H9 (cell line): ENCODE results near the gene LRMDA. TPM values are rescaled to one million over a fixed set of nuclear protein-coding genes. Genes with fewer than 3 reads are reported as not detected.

Experiments used
- DNase-seq: peaks from one replicate; pipeline ENCODE4 v3.0.0-alpha.2; 2017
- H2AFZ ChIP-seq: one replicate; pipeline ENCODE4 v1.6.1; 2013; ENCODE audit warnings: mild to moderate bottlenecking, low read length, control low read depth, moderate library complexity
- H2AK5ac ChIP-seq: 2 replicates; pipeline ENCODE4 v1.6.1; 2013; ENCODE audit warnings: low read length, control low read depth, mixed read lengths; ENCODE audit not compliant: insufficient read length
- H2BK120ac ChIP-seq: one replicate; pipeline ENCODE4 v1.6.1; 2013; ENCODE audit warnings: low read depth, mild to moderate bottlenecking, low read length, control low read depth, inconsistent platforms; ENCODE audit not compliant: poor library complexity, severe bottlenecking
- H2BK12ac ChIP-seq: 2 replicates; pipeline ENCODE4 v1.6.1; 2013; ENCODE audit warnings: low read length, control low read depth, mixed read lengths, low read depth; ENCODE audit not compliant: insufficient read length
- H2BK15ac ChIP-seq: 2 replicates; pipeline ENCODE4 v1.6.1; 2013; ENCODE audit warnings: low read depth, low read length, control low read depth
- H2BK20ac ChIP-seq: one replicate; pipeline ENCODE4 v1.6.1; 2013; ENCODE audit warnings: low read depth, mild to moderate bottlenecking, low read length, control low read depth, inconsistent platforms; ENCODE audit not compliant: poor library complexity, severe bottlenecking
- H2BK5ac ChIP-seq: 2 replicates; pipeline ENCODE4 v1.6.1; 2013; ENCODE audit warnings: low read length, control low read depth, mixed read lengths; ENCODE audit not compliant: insufficient read length
- H3K14ac ChIP-seq: 2 replicates; pipeline ENCODE4 v1.6.1; 2013; ENCODE audit warnings: low read length, control low read depth; ENCODE audit not compliant: insufficient read depth
- H3K18ac ChIP-seq: 2 replicates; pipeline ENCODE4 v1.6.1; 2013; ENCODE audit warnings: low read depth, mild to moderate bottlenecking, mixed read lengths, low read length, control low read depth; ENCODE audit not compliant: insufficient read length
- H3K23ac ChIP-seq: 2 replicates; pipeline ENCODE4 v1.6.1; 2013; ENCODE audit warnings: low read length, control low read depth, mixed read lengths, low read depth; ENCODE audit not compliant: insufficient read length
- H3K23me2 ChIP-seq: 2 replicates; pipeline ENCODE4 v1.6.1; 2013; ENCODE audit warnings: low read depth, mild to moderate bottlenecking, mixed read lengths, low read length, control low read depth; ENCODE audit not compliant: insufficient read length, poor library complexity, severe bottlenecking
- H3K27ac ChIP-seq: 2 replicates; pipeline ENCODE4 v1.5.1; 2013; ENCODE audit warnings: low read length, control low read depth, mixed read lengths, low read depth; ENCODE audit not compliant: insufficient read length
- H3K27me3 ChIP-seq: 2 replicates; pipeline ENCODE4 v1.6.1; 2013; ENCODE audit warnings: low read length, control low read depth, inconsistent platforms; ENCODE audit not compliant: insufficient read depth
- H3K4ac ChIP-seq: 2 replicates; pipeline ENCODE4 v1.6.1; 2013; ENCODE audit warnings: low read depth, mild to moderate bottlenecking, control low read depth, inconsistent platforms, low read length, moderate library complexity
- H3K4me1 ChIP-seq: 2 replicates; pipeline ENCODE4 v1.6.1; 2013; ENCODE audit warnings: low read length, control low read depth, inconsistent platforms; ENCODE audit not compliant: insufficient read depth
- H3K4me2 ChIP-seq: 2 replicates; pipeline ENCODE4 v1.6.1; 2013; ENCODE audit warnings: low read length, control low read depth, mixed read lengths; ENCODE audit not compliant: insufficient read length, insufficient read depth
- H3K56ac ChIP-seq: 2 replicates; pipeline ENCODE4 v1.6.1; 2013; ENCODE audit warnings: low read depth, mild to moderate bottlenecking, mixed read lengths, low read length, control low read depth; ENCODE audit not compliant: insufficient read length
- H3K79me1 ChIP-seq: 2 replicates; pipeline ENCODE4 v1.6.1; 2013; ENCODE audit warnings: low read depth, mild to moderate bottlenecking, moderate library complexity, low read length, control low read depth, inconsistent platforms; ENCODE audit not compliant: insufficient read depth, poor library complexity, severe bottlenecking
- H3K79me2 ChIP-seq: 2 replicates; pipeline ENCODE4 v1.6.1; 2013; ENCODE audit warnings: low read length, control low read depth, inconsistent platforms; ENCODE audit not compliant: insufficient read depth
- H3K9ac ChIP-seq: 2 replicates; pipeline ENCODE4 v1.6.1; 2013; ENCODE audit warnings: low read length, control low read depth, mixed read lengths; ENCODE audit not compliant: insufficient read length; ENCODE audit errors: extremely low read depth
- H3K9me3 ChIP-seq: one replicate; pipeline ENCODE4 v1.6.1; 2013; ENCODE audit warnings: low read depth, low read length, inconsistent platforms; ENCODE audit not compliant: control insufficient read depth
- H3T11ph ChIP-seq: one replicate; pipeline ENCODE4 v1.6.1; 2013; ENCODE audit warnings: mild to moderate bottlenecking, low read length, control low read depth, inconsistent platforms
- H4K20me1 ChIP-seq: one replicate; pipeline ENCODE4 v1.6.1; 2013; ENCODE audit not compliant: control insufficient read depth, insufficient read length, insufficient read depth
- H4K5ac ChIP-seq: 2 replicates; pipeline ENCODE4 v1.6.1; 2013; ENCODE audit warnings: low read depth, mild to moderate bottlenecking, mixed read lengths, low read length, control low read depth; ENCODE audit not compliant: insufficient read length
- H4K8ac ChIP-seq: replicated peaks from 2 replicates; pipeline ENCODE4 v1.6.1; 2013; ENCODE audit warnings: low read length, control low read depth, mixed read lengths, low read depth; ENCODE audit not compliant: insufficient read length
- H4K91ac ChIP-seq: 2 replicates; pipeline ENCODE4 v1.6.1; 2013; ENCODE audit warnings: low read depth, mild to moderate bottlenecking, moderate library complexity, mixed read lengths, low read length, control low read depth; ENCODE audit not compliant: insufficient read length
- H3K27ac Mint-ChIP-seq, 3 experiments: 2 replicates in 2 of 3; 3 replicates in 1 of 3; pipeline ENCODE4 v1.8.0; 2020 to 2021; ENCODE audit warnings: mixed read lengths in 3 of 3, mild to moderate bottlenecking in 1 of 3, moderate library complexity in 1 of 3
- H3K27me3 Mint-ChIP-seq: 2 replicates; pipeline ENCODE4 v1.8.0; 2021; ENCODE audit warnings: low read depth, mild to moderate bottlenecking, moderate library complexity, mixed read lengths
- H3K36me3 Mint-ChIP-seq, 3 experiments: 2 replicates in 2 of 3; 3 replicates in 1 of 3; pipeline ENCODE4 v1.8.0; 2020 to 2021; ENCODE audit warnings: low read depth in 3 of 3, mixed read lengths in 3 of 3; ENCODE audit not compliant: insufficient read depth in 1 of 3
- H3K4me1 Mint-ChIP-seq, 2 experiments: 2 replicates each; pipeline ENCODE4 v1.8.0; 2020; ENCODE audit warnings: mixed read lengths in 2 of 2
- H3K4me3 Mint-ChIP-seq, 2 experiments: 2 replicates in 1 of 2; 3 replicates in 1 of 2; pipeline ENCODE4 v1.8.0; 2020 to 2021; ENCODE audit warnings: mild to moderate bottlenecking in 2 of 2, mixed read lengths in 2 of 2, moderate library complexity in 1 of 2
- H3K9me3 Mint-ChIP-seq, 2 experiments: 2 replicates in 1 of 2; 3 replicates in 1 of 2; pipeline ENCODE4 v1.8.0; 2020; ENCODE audit warnings: mild to moderate bottlenecking in 2 of 2, mixed read lengths in 2 of 2, moderate library complexity in 1 of 2
- WGBS: extraction: QIAGEN DNeasy Blood & Tissue Kit; methylation state at CpG from one replicate; pipeline ENCODE4 v1.1.7; 2013; ENCODE audit warnings: missing lambda C conversion rate, low lambda C conversion rate, mixed read lengths; ENCODE audit not compliant: insufficient read length; ENCODE audit errors: extremely low coverage; 5-methylcytosine and 5-hydroxymethylcytosine counted together
- total RNA-seq: library from RNA; stranded (reverse); gene quantifications from 2 replicates; pipeline ENCODE4 v1.2.1, GENCODE V29; 2021
- TF ChIP-seq, protein P1 (sequence below): fragments of 200-600 bp; sonication (generic); conservative IDR thresholded peaks from 3 replicates; pipeline ENCODE4 v1.8.0; 2021; ENCODE audit warnings: antibody characterized with exemption, mild to moderate bottlenecking

The LRMDA gene
- total RNA-seq, 1 experiment from 2014 or later, result 1.8 TPM

DNA sequence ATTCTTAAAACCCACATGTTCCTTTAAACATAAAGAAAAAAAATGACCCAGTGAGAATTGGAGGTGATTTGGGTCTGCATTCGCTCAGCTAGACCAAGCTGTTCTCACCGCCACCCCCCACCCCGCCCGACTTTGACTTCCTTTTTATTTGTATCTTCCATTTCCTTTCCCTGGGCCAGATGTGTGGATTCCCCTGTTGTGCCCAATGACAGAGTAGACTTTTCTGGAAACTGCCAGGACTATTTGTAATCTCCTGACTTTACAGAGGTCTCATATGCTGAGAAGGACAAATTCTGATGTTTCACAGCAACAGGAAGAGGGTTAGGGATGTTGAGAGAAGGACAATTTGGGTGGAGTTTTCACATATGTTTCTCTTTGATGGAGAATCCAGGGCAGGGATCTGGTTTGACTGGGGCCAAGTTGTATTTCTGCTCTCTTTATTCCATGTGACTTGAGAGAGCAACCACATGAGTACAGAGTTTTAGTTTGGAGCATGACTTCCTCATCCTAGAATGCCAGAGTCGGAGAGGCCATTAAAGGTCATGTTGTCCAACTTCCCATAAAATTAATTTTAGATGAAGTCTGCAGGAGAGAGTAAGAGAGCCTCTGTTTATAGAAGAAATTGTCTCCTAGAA, 1023.2 kb downstream of the LRMDA start:
- Histone ChIP-seq H3K23ac (no peak overlapping the region), H3K9ac (no peak overlapping the region), H3K27ac (no peak overlapping the region), H3K14ac (no peak overlapping the region), H4K91ac (no peak overlapping the region), H3K79me1 (no peaks in the 10 kb centered on the region), H3K4me2 (no peak overlapping the region), H2BK20ac (no peak overlapping the region), H3K27me3 (no peaks in the 10 kb centered on the region), H3K4ac (no peak overlapping the region), H3K4me1 (no peaks in the 10 kb centered on the region), H3K9me3 (no peaks in the 10 kb centered on the region), H4K8ac (no peak overlapping the region), H3K56ac (no peak overlapping the region), H2BK120ac (no peak overlapping the region), H3K79me2 (no peaks in the 10 kb centered on the region), H3K18ac (no peak overlapping the region), H2BK15ac (no peak overlapping the region), H2AFZ (no peak overlapping the region), H3T11ph (no peak overlapping the region), H2BK5ac (no peak overlapping the region), H3K23me2 (no peaks in the 10 kb centered on the region), H2BK12ac (no peak overlapping the region), H2AK5ac (no peak overlapping the region), H4K20me1 (no peaks in the 10 kb centered on the region), H4K5ac (no peak overlapping the region)
- H3K4me3 Mint-ChIP-seq, result no peak overlapping the region
- no peak for DNase-seq
- TF ChIP-seq, protein P1, sequence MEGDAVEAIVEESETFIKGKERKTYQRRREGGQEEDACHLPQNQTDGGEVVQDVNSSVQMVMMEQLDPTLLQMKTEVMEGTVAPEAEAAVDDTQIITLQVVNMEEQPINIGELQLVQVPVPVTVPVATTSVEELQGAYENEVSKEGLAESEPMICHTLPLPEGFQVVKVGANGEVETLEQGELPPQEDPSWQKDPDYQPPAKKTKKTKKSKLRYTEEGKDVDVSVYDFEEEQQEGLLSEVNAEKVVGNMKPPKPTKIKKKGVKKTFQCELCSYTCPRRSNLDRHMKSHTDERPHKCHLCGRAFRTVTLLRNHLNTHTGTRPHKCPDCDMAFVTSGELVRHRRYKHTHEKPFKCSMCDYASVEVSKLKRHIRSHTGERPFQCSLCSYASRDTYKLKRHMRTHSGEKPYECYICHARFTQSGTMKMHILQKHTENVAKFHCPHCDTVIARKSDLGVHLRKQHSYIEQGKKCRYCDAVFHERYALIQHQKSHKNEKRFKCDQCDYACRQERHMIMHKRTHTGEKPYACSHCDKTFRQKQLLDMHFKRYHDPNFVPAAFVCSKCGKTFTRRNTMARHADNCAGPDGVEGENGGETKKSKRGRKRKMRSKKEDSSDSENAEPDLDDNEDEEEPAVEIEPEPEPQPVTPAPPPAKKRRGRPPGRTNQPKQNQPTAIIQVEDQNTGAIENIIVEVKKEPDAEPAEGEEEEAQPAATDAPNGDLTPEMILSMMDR, result no peak
- H3K9me3 Mint-ChIP-seq, result no peaks in the 10 kb centered on the region
- H3K27me3 Mint-ChIP-seq, result no peaks in the 10 kb centered on the region
- no CpG with 5 or more reads among the region's 5 CpGs for WGBS
- peaks cover 0 to 3% (median 0%) of the 10 kb centered on the region in 3 experiments; a peak in 2 of 7 replicates for H3K36me3 Mint-ChIP-seq
- no peak overlapping the region for H3K27ac Mint-ChIP-seq
- no peaks in the 10 kb centered on the region for H3K4me1 Mint-ChIP-seq
